ENCODE data around the gene MYH11.
"Not testable (repeated sequence)": the region's sequence is repeated elsewhere in the genome, so short reads cannot be mapped to it uniquely, and the experiment has no call there.

GRCh38 chr16:15812401-15812750, 44.5 kb downstream of the MYH11 start:
- not testable (repeated sequence) for TF ChIP-seq CTCF (IDR thresholded peaks at IDR 0.05); ZFX (IDR thresholded peaks at IDR 0.05; ENCODE audit: borderline replicate concordance)
